Upper lobe of right lung (tissue), 1 donor: ENCODE measurements around the gene SIK2. TPM values are rescaled to one million over a fixed set of nuclear protein-coding genes. Genes with fewer than 3 reads are reported as not detected.

ENCODE experiments used
- ATAC-seq: fragments of 200-7000 bp; cut with Tn5 transposase; one replicate; pipeline ENCODE4 v1.9.1; 2020; ENCODE audit warnings: mild to moderate bottlenecking, moderate library complexity
- DNase-seq: peaks from one replicate; pipeline ENCODE4 v3.0.0-alpha.2; 2020
- H3K27ac ChIP-seq: fragments of 200-600 bp; one replicate; pipeline ENCODE4 v1.8.0; 2022
- H3K27me3 ChIP-seq: fragments of 200-600 bp; one replicate; pipeline ENCODE4 v1.8.0; 2022; ENCODE audit warnings: mild to moderate bottlenecking
- H3K36me3 ChIP-seq: fragments of 200-600 bp; one replicate; pipeline ENCODE4 v1.8.0; 2022
- H3K4me1 ChIP-seq: fragments of 200-600 bp; one replicate; pipeline ENCODE4 v1.8.0; 2022
- H3K4me3 ChIP-seq: fragments of 200-600 bp; one replicate; pipeline ENCODE4 v1.8.0; 2022; ENCODE audit warnings: mild to moderate bottlenecking
- H3K9me3 ChIP-seq: fragments of 200-600 bp; one replicate; pipeline ENCODE4 v1.8.0; 2022
- CTCF ChIP-seq: fragments of 200-600 bp; IDR thresholded peaks from one replicate; pipeline ENCODE4 v1.8.0; 2022; ENCODE audit warnings: antibody characterized with exemption
- intact Hi-C: fragments of 100-400 bp; cut with DNase I; formaldehyde crosslinking; loops from one replicate; pipeline ENCODE4 v1.11.0; 2022
- total RNA-seq: library from RNA; stranded (reverse); fragmentation: NEBNext Ultra II Directional; extraction: Animal tissue kit (Norgen Biotek cat#: 25700); gene quantifications from one replicate; pipeline ENCODE4 v1.2.1, GENCODE V29; 2021
- donor health status: DM: no; HTN: yes; CAD: no; lungs with severe emphysema.

Gene SIK2
- total RNA-seq, 1 donor from 2014 or later: 32.6 TPM

DNA sequence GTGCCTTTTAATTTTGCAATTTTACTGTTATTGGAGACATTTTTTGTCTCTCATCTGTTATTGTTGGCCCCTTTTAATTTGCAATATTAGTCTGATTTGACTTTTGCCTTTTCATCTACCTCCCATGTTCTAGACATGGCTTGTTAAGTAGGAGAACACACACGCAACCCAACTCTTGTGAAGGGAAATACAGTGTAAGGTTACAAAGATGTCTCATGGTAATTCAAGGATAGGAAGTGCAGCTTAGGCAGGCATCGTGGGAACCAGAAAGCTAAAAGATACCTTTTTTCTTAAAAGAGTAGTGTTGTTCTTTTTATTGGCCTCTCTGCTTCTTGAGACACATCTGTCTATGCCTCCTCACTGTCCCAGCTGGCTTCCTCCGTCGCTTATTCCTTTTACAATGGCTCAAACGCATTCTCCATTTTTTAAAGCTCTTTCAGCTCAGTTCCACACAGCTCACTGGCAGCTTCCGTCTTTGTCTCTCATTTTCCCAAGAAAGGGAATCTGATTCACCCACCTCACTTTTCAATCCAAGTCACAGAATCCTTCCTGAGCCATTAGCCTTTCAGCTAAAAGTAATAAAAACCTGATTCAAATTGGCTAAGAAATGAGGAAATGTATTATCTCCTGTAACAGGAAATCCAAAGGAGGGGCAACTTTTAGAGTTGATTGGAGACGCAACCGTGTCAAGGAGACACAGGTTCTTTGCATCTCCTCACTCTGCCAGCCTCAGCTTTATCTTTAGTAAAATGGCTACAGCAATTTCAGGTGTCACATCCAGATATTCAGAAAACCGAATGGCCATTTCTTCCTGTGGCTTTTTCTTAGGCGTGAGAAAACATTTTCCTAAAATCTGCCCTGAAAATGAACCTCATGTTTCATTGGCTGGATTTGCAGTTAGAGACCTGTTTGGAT, 57.2 kb downstream of the SIK2 start:
- intact Hi-C loops: no loop called here
- Histone ChIP-seq H3K27ac (no peak overlapping the region), H3K9me3 (no peaks in the 10 kb centered on the region), H3K4me3 (no peak overlapping the region), H3K36me3 (no peaks in the 10 kb centered on the region), H3K27me3 (no peaks in the 10 kb centered on the region), H3K4me1 (peaks cover 11% of the 10 kb centered on the region)
- no peak for DNase-seq
- TF ChIP-seq CTCF: no peak
- no peak for ATAC-seq

DNA sequence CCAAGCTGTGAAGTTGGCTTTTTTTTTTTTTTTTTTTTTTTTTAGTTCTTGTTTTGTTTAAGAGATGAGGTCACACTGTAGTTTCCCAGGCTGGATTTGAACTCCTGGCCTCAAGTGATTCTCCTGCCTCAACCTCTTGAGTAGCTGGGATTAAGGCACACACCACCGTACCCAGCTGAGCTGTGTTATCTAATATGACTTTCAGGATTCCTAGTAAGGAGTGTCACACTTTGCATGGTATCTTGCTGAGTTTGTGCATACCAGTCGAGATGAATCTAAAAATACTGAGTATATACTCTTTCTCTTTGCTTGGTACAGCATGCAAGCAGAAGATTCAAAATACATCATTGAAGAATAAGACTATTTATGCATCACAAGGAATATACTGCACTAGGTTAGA, 58.6 kb downstream of the SIK2 start:
- ATAC-seq (no peak), DNase-seq (no peak)
- intact Hi-C loops: no loop called here
- Histone ChIP-seq H3K9me3 (no peaks in the 10 kb centered on the region), H3K4me3 (no peak overlapping the region), H3K4me1 (peaks cover 11% of the 10 kb centered on the region), H3K36me3 (no peaks in the 10 kb centered on the region), H3K27me3 (no peaks in the 10 kb centered on the region), H3K27ac (no peak overlapping the region)
- TF ChIP-seq CTCF: no peak

DNA sequence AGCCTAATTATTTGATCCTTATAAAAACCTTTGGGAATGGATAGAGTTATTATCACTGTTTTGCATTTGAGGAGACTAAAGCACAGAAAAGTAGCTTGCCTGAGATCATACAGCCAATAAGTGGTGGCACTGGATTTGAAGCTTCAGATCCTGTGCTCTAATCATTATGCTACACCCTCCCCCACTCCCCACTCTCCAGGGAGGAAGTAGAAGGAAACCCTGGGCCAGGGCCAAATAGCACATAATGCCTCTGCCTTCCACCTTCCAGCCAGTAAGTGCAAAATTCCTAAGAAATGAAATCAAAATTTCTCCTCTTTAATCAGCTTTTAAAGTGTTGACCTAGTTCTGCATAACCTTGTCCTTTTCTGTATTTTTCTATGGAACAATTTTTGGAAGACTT, 61.6 kb downstream of the SIK2 start:
- no peak for DNase-seq
- H3K27me3 ChIP-seq: no peaks in the 10 kb centered on the region
- intact Hi-C loops: no loop called here
- no peak for TF ChIP-seq CTCF
- H3K27ac ChIP-seq: no peak overlapping the region
- H3K4me1 ChIP-seq: peaks cover 11% of the 10 kb centered on the region
- H3K36me3 ChIP-seq: no peaks in the 10 kb centered on the region
- no peaks in the 10 kb centered on the region for H3K9me3 ChIP-seq
- H3K4me3 ChIP-seq: no peak overlapping the region
- ATAC-seq: peak; percentile 83

DNA sequence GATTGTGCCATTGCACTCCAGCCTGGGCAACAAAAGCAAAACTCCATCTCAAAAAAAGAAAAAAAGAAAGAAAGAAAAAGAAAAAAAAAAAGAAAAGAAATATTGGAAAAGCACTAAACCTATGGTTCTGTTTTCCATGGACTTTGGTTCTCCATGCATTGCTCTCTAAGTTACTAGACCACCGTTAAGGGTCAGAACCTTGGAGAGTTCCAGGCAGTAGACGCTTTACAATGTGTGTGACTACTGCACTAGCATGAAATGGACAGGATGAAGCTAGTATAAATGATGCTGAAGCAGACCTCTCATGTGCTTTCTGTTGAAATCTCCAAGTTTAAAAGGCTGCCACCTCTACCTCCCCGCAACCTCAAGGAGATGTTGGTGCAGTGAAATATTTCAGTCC, 63.5 kb downstream of the SIK2 start:
- Histone ChIP-seq H3K4me1 (peaks cover 11% of the 10 kb centered on the region), H3K27ac (no peak overlapping the region), H3K36me3 (no peaks in the 10 kb centered on the region), H3K27me3 (no peaks in the 10 kb centered on the region), H3K4me3 (no peak overlapping the region), H3K9me3 (no peaks in the 10 kb centered on the region)
- intact Hi-C loops: no loop called here
- no peak for TF ChIP-seq CTCF
- DNase-seq: no peak
- peak; percentile 56 for ATAC-seq

- intact Hi-C loops: no loop called here
- Histone ChIP-seq H3K27me3 (no peaks in the 10 kb centered on the region), H3K27ac (no peak overlapping the region), H3K36me3 (peaks cover 30% of the 10 kb centered on the region), H3K9me3 (no peaks in the 10 kb centered on the region), H3K4me1 (peaks cover 2% of the 10 kb centered on the region), H3K4me3 (no peak overlapping the region)
- ATAC-seq (no peak), DNase-seq (no peak)
- no peak for TF ChIP-seq CTCF
Measured at GRCh38 chr11:111668980-111669379, 66.7 kb downstream of the SIK2 start.
